LNCAP (cell line): ENCODE results near the gene ZNF385B.

Source experiments
- CTCF ChIP-seq: fragments of 450-650 bp; IDR thresholded peaks from 2 replicates; pipeline ENCODE4 v1.5.1; 2017; ENCODE audit warnings: mild to moderate bottlenecking

The ZNF385B gene

GRCh38 chr2:179559108-179559806 lies 302.2 kb downstream of the ZNF385B start:
- no peak for TF ChIP-seq CTCF

- TF ChIP-seq CTCF = no peak
Measured at GRCh38 chr2:179558010-179558934, 303.1 kb downstream of the ZNF385B start.

GRCh38 chr2:179556425-179556824 lies 305.0 kb downstream of the ZNF385B start:
- no peak for TF ChIP-seq CTCF

- no peak for TF ChIP-seq CTCF
Measured at GRCh38 chr2:179555691-179556283, 305.6 kb downstream of the ZNF385B start.

- TF ChIP-seq CTCF = no peak
Measured at GRCh38 chr2:179554639-179555386, 306.6 kb downstream of the ZNF385B start.

- TF ChIP-seq CTCF = no peak
Measured at GRCh38 chr2:179553382-179553781, 308.0 kb downstream of the ZNF385B start.

GRCh38 chr2:179551539-179552045 lies 309.8 kb downstream of the ZNF385B start:
- no peak for TF ChIP-seq CTCF
